Testis (tissue), 2 donors: ENCODE measurements around the gene UPK3A.

Source experiments
- POLR2A ChIP-seq: fragments of 450-650 bp; IDR thresholded peaks from one replicate; pipeline ENCODE4 v1.6.1; 2017; ENCODE audit warnings: antibody characterized with exemption, mild to moderate bottlenecking, moderate library complexity
- TF ChIP-seq, protein P1 (sequence below), 3 experiments: fragments of 450-650 bp in 2 of 3; fragments of 200-600 bp in 1 of 3; sonication (generic) in 1 of 3; IDR thresholded peaks; one replicate each; pipeline ENCODE4 v1.5.1; 2016 to 2019; ENCODE audit warnings: antibody characterized with exemption in 3 of 3, mild to moderate bottlenecking in 2 of 3, moderate library complexity in 1 of 3

DNA sequence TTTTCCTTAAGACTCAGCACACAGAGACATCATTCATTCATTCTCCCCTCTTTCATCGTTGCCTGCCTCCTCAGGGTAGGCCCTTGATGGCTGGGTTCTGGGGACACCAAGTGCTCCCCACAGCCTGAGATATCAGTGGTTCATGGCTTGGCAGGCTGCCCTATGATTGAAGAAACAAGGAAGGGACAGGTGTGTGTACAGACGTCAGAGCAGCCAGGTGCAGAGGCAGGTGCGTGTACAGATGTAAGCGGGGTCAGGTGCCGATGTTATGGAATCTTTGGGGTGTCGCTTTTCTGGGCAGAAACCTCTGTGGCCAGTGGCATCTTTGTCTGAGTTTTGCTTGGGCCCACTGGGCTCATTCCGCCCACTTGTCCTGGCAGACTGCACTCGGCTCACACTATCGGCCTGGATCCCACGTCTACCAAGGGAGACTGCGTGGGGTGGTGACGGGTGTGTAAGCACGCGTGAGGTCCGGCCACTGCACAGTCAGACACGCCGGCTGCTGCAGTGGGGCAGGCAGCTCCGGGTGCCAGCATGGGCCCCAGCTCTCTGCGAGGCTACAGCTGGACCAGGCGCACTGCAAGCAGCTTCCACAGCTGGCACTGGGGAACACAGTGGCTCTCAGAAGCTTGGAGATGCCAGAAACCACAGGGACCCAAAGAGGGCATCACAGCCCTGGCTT is 23.2 kb upstream of the UPK3A start:
- TF ChIP-seq POLR2A: no peak
- TF ChIP-seq, protein P1, sequence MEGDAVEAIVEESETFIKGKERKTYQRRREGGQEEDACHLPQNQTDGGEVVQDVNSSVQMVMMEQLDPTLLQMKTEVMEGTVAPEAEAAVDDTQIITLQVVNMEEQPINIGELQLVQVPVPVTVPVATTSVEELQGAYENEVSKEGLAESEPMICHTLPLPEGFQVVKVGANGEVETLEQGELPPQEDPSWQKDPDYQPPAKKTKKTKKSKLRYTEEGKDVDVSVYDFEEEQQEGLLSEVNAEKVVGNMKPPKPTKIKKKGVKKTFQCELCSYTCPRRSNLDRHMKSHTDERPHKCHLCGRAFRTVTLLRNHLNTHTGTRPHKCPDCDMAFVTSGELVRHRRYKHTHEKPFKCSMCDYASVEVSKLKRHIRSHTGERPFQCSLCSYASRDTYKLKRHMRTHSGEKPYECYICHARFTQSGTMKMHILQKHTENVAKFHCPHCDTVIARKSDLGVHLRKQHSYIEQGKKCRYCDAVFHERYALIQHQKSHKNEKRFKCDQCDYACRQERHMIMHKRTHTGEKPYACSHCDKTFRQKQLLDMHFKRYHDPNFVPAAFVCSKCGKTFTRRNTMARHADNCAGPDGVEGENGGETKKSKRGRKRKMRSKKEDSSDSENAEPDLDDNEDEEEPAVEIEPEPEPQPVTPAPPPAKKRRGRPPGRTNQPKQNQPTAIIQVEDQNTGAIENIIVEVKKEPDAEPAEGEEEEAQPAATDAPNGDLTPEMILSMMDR (IDR thresholded peaks at IDR 0.05): no peak
